AG09309 (cell line): ENCODE data around the gene LTK.

Experiments used
- DNase-seq: peaks from one replicate; pipeline ENCODE4 v3.0.0-alpha.2; 2010; ENCODE audit warnings: low read depth
- H3K4me3 ChIP-seq: 2 replicates; pipeline ENCODE4 v1.5.1; 2011; ENCODE audit warnings: mild to moderate bottlenecking, low read depth, low read length, moderate library complexity; ENCODE audit not compliant: control insufficient read depth
- TF ChIP-seq, protein P1 (sequence below): IDR thresholded peaks from 2 replicates; pipeline ENCODE4 v1.5.1; 2011; ENCODE audit warnings: mild to moderate bottlenecking, low read depth, low read length, inconsistent platforms; ENCODE audit not compliant: insufficient read depth, control insufficient read depth; ENCODE audit errors: missing control alignments

Gene LTK

DNA sequence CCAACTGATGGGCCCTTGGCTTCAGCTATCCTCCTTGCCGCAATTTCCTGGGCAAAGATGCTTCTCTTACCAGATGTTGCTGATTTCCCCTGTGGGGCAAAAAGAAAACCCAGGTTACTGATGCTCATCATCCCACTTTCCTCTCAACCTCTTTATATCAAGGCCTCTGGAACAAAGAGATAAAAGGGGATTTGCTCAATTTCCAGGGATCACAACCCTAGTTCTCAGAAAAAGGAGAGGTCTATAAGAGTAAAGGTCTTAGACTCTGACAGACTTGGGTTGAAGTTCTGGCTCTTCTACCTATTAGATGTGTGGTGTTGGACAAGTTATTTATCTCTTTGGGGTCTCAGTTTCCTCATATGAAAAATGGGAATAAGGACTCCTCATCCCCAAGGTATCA, 21.9 kb upstream of the LTK start:
- TF ChIP-seq, protein P1, sequence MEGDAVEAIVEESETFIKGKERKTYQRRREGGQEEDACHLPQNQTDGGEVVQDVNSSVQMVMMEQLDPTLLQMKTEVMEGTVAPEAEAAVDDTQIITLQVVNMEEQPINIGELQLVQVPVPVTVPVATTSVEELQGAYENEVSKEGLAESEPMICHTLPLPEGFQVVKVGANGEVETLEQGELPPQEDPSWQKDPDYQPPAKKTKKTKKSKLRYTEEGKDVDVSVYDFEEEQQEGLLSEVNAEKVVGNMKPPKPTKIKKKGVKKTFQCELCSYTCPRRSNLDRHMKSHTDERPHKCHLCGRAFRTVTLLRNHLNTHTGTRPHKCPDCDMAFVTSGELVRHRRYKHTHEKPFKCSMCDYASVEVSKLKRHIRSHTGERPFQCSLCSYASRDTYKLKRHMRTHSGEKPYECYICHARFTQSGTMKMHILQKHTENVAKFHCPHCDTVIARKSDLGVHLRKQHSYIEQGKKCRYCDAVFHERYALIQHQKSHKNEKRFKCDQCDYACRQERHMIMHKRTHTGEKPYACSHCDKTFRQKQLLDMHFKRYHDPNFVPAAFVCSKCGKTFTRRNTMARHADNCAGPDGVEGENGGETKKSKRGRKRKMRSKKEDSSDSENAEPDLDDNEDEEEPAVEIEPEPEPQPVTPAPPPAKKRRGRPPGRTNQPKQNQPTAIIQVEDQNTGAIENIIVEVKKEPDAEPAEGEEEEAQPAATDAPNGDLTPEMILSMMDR: no peak
- no peak for DNase-seq
- no peak overlapping the region for H3K4me3 ChIP-seq

DNA sequence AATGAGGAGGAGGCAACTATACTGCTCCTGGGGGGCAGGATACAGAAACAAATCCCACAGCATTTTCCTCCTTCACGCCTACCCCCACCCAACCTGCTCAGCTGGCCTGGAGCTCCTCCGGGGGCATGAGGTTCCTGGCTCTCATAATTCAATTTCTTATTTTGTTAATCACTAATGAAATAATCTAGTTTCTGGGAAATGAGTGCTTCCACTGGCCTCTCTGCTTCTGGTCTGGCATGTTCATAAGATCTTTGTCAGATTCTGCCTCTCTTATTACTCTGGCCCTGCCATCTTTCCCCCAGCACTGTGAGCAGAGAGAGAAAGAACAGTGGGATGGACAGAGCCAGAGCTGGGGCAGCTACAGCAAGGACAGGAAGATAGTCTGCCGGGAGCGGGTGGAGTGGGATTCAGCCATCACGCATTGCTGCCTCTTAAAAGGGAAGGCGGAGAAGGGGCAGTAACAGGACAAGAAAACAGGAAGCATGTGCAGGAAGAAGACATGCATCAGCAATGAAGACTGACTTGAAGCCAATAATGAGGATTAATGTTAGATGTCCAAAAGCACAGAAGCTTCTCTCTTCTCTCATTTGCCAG, 16.8 kb upstream of the LTK start:
- DNase-seq: no peak
- H3K4me3 ChIP-seq: no peak overlapping the region

DNA sequence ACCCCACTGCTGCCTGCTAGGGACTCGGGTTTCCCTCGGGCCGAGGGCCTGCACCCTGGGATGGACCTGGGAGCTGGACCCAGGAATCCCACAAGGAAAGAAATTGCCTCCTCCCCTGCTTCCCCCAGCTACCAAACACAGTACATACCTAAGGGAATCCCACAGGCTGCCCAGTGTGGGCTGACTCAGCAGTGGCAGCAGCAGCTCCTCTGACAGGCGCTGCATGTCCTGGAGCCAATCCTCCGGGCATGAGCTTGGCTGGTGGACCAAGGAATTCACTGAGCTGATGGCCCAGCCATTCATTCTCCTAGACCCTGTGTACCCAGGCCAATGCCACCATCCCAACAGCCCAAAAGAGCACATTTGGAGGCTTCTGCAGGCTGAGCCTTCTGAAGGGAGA, 9.5 kb upstream of the LTK start:
- no peak overlapping the region for H3K4me3 ChIP-seq
- TF ChIP-seq, protein P1: no peak
- no peak for DNase-seq

More for the DNA sequence above, 16.8 kb upstream of the LTK start:
- TF ChIP-seq, protein P1: no peak

DNA sequence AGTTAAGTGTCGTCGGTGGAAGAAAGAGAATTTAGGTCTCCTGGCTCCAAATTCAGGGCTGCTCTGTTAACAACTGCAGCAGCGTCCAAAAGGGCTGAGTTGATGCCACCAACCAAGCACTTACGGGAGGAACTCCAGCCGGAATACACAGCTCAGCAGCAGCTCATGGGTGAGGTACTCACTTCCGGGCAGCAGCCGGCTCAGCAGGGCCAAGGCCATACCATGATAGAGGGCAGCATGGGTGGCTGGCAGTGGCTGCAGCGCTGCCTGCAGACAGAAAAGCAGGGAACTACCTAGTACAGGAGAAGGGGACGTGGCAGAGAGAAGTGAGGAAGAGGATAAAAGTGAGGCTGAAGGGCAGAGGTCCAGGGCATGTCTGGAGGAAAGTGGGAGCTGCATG, 8.0 kb upstream of the LTK start:
- H3K4me3 ChIP-seq: no peak overlapping the region
- TF ChIP-seq, protein P1: no peak
- no peak for DNase-seq

DNA sequence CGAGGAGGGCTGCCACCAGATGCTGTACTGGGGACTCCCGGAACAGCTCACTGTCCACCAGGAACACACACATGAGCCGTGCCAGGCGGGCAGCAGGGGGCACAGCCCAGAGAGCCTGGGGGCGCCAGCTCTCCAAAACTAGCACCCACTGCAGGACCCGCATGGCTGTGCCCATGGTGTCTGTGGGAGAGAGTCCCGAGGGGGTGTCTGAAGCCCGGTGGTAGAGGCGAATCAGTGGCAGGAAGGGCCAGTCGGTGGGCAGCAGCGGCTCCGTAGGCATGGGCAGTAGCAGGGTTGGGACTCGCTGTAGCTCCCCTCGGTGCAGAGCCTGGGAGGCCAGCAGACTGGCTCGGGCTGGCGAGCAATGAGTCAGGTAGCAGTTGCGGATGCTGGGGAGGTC, 7.0 kb upstream of the LTK start:
- no peak for DNase-seq
- TF ChIP-seq, protein P1: no peak
- H3K4me3 ChIP-seq: no peak overlapping the region

DNA sequence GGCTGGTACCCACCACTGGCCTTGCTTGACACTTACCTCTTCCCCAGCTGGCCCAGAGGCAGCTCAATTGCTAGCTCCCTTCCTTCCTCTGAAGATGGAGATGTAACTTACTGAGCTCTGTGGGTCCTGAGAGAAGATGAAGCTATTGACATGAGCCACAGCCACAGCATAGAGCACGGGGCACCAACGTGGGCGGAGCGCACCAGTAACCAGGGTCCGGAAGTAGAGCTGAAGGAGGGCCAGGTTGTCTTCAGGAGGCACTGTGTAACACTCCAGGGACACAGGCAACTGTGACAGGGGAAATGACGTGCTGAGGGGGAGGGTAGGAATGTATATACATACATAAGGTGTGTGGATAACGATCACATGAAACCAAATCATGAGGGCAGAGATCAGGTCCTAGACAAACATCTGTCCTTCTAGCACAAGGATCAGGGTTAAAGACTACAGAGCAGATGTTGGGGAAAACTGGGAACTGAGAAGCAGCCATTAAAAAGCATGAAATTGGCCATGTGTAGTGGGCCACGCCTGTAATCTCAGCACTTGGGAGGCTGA, 4.3 kb upstream of the LTK start:
- no peak overlapping the region for H3K4me3 ChIP-seq
- TF ChIP-seq, protein P1: no peak
- no peak for DNase-seq
